Ascending aorta (tissue), 2 donors: ENCODE results near the gene CAMK1G. TPM values are rescaled to one million over a fixed set of nuclear protein-coding genes. Genes with fewer than 3 reads are reported as not detected.

ENCODE experiments used
- DNase-seq, 2 donors: peaks; one replicate each; pipeline ENCODE4 v3.0.0-alpha.2; 2019; ENCODE audit warnings: low spot score in 2 of 2
- H3K27ac ChIP-seq, 2 donors: fragments of 200-600 bp; sonication (generic); one replicate each; pipeline ENCODE4 v1.5.1; 2016 to 2017; ENCODE audit warnings: mild to moderate bottlenecking in 1 of 2
- H3K27me3 ChIP-seq: fragments of 200-600 bp; sonication (generic); one replicate; pipeline ENCODE4 v1.5.1; 2017
- H3K36me3 ChIP-seq, 2 donors: fragments of 200-600 bp; sonication (generic); one replicate each; pipeline ENCODE4 v1.5.1; 2016
- H3K4me1 ChIP-seq, 2 donors: fragments of 200-600 bp; sonication (generic); one replicate each; pipeline ENCODE4 v1.5.1; 2016 to 2017; ENCODE audit warnings: mild to moderate bottlenecking in 1 of 2
- H3K4me3 ChIP-seq, 2 donors: fragments of 200-600 bp; sonication (generic); one replicate each; pipeline ENCODE4 v1.5.1; 2016 to 2017; ENCODE audit warnings: mild to moderate bottlenecking in 1 of 2
- H3K9me3 ChIP-seq, 2 donors: fragments of 200-600 bp; sonication (generic); one replicate each; pipeline ENCODE4 v1.5.1; 2016
- CTCF ChIP-seq, 3 experiments: fragments of 200-600 bp in 2 of 3; fragments of 450-650 bp in 1 of 3; sonication (generic) in 2 of 3; IDR thresholded peaks; one replicate each; pipeline ENCODE4 v1.5.1; 2016 to 2019; ENCODE audit warnings: antibody characterized with exemption in 3 of 3, mild to moderate bottlenecking in 1 of 3, moderate library complexity in 1 of 3
- intact Hi-C: fragments of 100-400 bp; cut with DNase I; formaldehyde crosslinking; loops from one replicate; pipeline ENCODE4 v1.15.1; 2023
- total RNA-seq: library from RNA; depleted of rRNA; stranded (reverse); fragments of >200 nt; gene quantifications from one replicate; pipeline ENCODE4 v1.1.0, GENCODE V29; 2016

Gene CAMK1G
- total RNA-seq, 1 donor from 2014 or later = not detected

GRCh38 chr1:209542585-209542984 lies 40.9 kb upstream of the CAMK1G start:
- H3K27ac ChIP-seq = no peak overlapping the region
- H3K4me1 ChIP-seq = no peaks in the 10 kb centered on the region
- no peak for DNase-seq
- intact Hi-C loops = no loop called here
- no peaks in the 10 kb centered on the region for H3K36me3 ChIP-seq
- no peaks in the 10 kb centered on the region for H3K9me3 ChIP-seq
- no peak overlapping the region for H3K4me3 ChIP-seq
- no peak for TF ChIP-seq CTCF (IDR thresholded peaks at IDR 0.05)
- no peaks in the 10 kb centered on the region for H3K27me3 ChIP-seq

- Histone ChIP-seq H3K9me3 (no peaks in the 10 kb centered on the region), H3K4me3 (no peak overlapping the region), H3K27ac (no peak overlapping the region), H3K36me3 (no peaks in the 10 kb centered on the region), H3K4me1 (no peaks in the 10 kb centered on the region), H3K27me3 (no peaks in the 10 kb centered on the region)
- TF ChIP-seq CTCF (IDR thresholded peaks at IDR 0.05) = no peak
- intact Hi-C loops = no loop called here
- DNase-seq = no peak
These were observed 39.4 kb upstream of the CAMK1G start for GRCh38 chr1:209544098-209544497.

GRCh38 chr1:209545423-209545822 lies 38.1 kb upstream of the CAMK1G start:
- intact Hi-C loops = no loop called here
- TF ChIP-seq CTCF (IDR thresholded peaks at IDR 0.05) = no peak

GRCh38 chr1:209546390-209547085 lies 37.0 kb upstream of the CAMK1G start:
- Histone ChIP-seq H3K9me3 (no peaks in the 10 kb centered on the region), H3K4me3 (no peak overlapping the region), H3K27ac (no peak overlapping the region), H3K27me3 (no peaks in the 10 kb centered on the region), H3K36me3 (no peaks in the 10 kb centered on the region), H3K4me1 (no peaks in the 10 kb centered on the region)
- intact Hi-C loops = no loop called here
- no peak for TF ChIP-seq CTCF (IDR thresholded peaks at IDR 0.05)
- no peak for DNase-seq

More at GRCh38 chr1:209545423-209545822, 38.1 kb upstream of the CAMK1G start:
- H3K4me3 ChIP-seq = no peak overlapping the region
- no peaks in the 10 kb centered on the region for H3K9me3 ChIP-seq
- no peak for DNase-seq
- no peak overlapping the region for H3K27ac ChIP-seq
- no peaks in the 10 kb centered on the region for H3K27me3 ChIP-seq
- H3K4me1 ChIP-seq = no peaks in the 10 kb centered on the region
- H3K36me3 ChIP-seq = no peaks in the 10 kb centered on the region

GRCh38 chr1:209547626-209548025 lies 35.9 kb upstream of the CAMK1G start:
- no peaks in the 10 kb centered on the region for H3K9me3 ChIP-seq
- TF ChIP-seq CTCF (IDR thresholded peaks at IDR 0.05) = no peak
- H3K27ac ChIP-seq = no peak overlapping the region
- DNase-seq = no peak
- H3K27me3 ChIP-seq = no peaks in the 10 kb centered on the region
- intact Hi-C loops = no loop called here
- no peaks in the 10 kb centered on the region for H3K36me3 ChIP-seq
- H3K4me1 ChIP-seq = no peaks in the 10 kb centered on the region
- no peak overlapping the region for H3K4me3 ChIP-seq
